ENCODE data around the gene MAP1A. TPM values are rescaled to one million over a fixed set of nuclear protein-coding genes. Genes with fewer than 3 reads are reported as not detected.
A peak's percentile ranks its signal among the peaks of the same experiment; 100 is the strongest.

MAP1A gene
- 10 to 100 TPM in 3 of 4 donors, 1 to 10 TPM in 1; 5.9 to 27.6 (median 12.8) TPM for total RNA-seq

DNA sequence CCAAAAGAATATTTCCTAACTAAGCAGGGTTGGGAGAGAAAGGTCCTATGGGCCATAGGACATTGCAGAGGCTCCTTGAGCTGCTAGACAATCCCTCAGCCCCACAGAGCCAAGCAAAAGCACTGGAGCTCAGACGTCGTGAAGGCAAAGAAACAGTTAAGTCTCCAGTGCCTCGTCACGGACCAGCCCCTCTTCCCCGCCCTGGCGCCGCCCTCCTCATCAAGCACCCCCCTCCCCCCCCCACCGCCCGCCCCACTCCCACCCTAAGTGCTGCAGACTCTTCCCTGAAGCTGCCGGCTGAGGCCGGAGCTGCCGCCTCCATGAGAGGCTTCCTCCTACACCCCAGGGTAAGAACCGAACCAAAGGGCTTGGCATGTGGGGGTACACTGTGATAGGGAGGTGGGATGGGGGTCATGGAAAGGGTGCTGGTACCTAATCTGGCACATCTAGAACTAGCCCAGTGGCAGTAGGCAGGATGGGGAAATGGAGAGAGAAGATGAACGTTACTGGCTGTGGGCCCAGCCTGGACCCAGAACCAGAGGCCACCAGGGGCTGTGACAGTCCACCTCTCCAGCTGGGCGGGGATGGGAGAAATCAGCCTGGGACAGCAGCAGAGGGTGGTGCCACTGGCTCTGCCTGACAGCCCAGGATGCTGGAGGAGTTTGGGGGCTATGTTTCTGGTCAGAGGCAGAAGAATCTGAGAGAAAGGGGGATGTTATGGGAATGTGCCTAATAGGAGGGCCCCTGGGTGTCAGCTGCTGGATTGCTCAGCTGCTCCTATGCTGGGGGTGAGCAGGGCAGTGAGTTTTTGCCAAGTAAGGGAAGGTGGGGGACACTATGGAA is at the start of gene MAP1A:
Gene MAP1A, plus strand, starts transcription at position 255 of the 843 bp plus-strand sequence. CDS start 3,866 bp downstream, outside the sequence.
- Histone ChIP-seq H3K27me3 (no peaks in the 10 kb centered on the region), H3K4me1 (peaks cover 5 to 6% of the 10 kb centered on the region in 2 donors), H3K27ac (peak within 1 kb of the TSS; percentile 75 to 81), H3K9me3 (no peaks in the 10 kb centered on the region), H3K36me3 (no peaks in the 10 kb centered on the region), H3K4me3 (peak within 1 kb of the TSS; percentile 38 to 44)
- intact Hi-C loops (cut with DNase I; ENCODE audit: low total_unique reads), result no loop called here
- TF ChIP-seq, protein P1, sequence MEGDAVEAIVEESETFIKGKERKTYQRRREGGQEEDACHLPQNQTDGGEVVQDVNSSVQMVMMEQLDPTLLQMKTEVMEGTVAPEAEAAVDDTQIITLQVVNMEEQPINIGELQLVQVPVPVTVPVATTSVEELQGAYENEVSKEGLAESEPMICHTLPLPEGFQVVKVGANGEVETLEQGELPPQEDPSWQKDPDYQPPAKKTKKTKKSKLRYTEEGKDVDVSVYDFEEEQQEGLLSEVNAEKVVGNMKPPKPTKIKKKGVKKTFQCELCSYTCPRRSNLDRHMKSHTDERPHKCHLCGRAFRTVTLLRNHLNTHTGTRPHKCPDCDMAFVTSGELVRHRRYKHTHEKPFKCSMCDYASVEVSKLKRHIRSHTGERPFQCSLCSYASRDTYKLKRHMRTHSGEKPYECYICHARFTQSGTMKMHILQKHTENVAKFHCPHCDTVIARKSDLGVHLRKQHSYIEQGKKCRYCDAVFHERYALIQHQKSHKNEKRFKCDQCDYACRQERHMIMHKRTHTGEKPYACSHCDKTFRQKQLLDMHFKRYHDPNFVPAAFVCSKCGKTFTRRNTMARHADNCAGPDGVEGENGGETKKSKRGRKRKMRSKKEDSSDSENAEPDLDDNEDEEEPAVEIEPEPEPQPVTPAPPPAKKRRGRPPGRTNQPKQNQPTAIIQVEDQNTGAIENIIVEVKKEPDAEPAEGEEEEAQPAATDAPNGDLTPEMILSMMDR (IDR thresholded peaks at IDR 0.05), result no peak
- TF ChIP-seq POLR2A (IDR thresholded peaks at IDR 0.05), result no peak
- DNase-seq, result peak; percentile 53 to 68

DNA sequence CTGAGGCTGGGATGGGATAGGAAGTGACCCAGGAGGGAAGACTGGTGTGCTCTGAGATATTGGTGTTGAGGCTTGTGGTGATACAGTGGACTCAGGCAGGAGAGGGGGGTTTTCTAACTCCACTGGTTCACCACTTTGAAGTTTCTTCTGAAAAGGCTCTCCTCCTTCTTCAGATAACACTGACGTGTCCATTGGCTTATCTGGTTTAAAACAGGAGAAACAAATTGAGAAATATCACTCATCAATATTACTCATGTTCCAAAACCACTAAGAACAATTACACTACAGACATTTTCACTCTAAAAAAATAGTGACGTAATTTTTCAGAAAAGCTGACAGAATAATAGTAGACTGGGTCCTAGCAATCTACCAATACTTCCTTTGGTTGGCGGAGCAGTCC is 47.5 kb upstream of the MAP1A start:
- H3K9me3 ChIP-seq, result no peaks in the 10 kb centered on the region
- no peak for DNase-seq
- no peaks in the 10 kb centered on the region for H3K36me3 ChIP-seq
- TF ChIP-seq, protein P1 (IDR thresholded peaks at IDR 0.05), result no peak
- TF ChIP-seq POLR2A (IDR thresholded peaks at IDR 0.05), result no peak
- intact Hi-C loops (cut with DNase I; ENCODE audit: low total_unique reads), result no loop called here
- no peaks in the 10 kb centered on the region for H3K27me3 ChIP-seq
- H3K4me1 ChIP-seq, result no peaks in the 10 kb centered on the region
- no peak overlapping the region for H3K27ac ChIP-seq
- H3K4me3 ChIP-seq, result no peak overlapping the region

DNA sequence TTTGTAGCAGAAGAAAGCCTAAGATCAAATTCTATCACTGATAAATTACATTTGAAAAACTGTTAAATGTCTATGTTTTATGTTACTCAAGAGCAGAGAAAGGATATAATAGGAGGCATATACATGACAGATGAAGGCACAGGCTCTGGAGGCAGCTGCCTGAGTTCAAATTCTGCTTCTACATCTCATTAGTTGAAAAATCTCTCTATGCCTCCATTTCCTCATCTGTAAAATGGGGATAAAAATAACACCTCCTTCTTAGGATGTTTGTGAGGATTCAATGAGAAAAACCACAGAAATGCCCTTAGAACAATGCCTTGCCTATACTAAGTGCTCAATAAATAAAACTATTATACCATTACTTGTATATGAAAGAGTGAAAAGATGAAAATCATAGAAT is 45.4 kb upstream of the MAP1A start:
- Histone ChIP-seq H3K4me1 (no peaks in the 10 kb centered on the region), H3K27me3 (no peaks in the 10 kb centered on the region), H3K4me3 (no peak overlapping the region), H3K9me3 (no peaks in the 10 kb centered on the region), H3K36me3 (no peaks in the 10 kb centered on the region), H3K27ac (no peak overlapping the region)
- intact Hi-C loops (cut with DNase I; ENCODE audit: low total_unique reads), result no loop called here
- TF ChIP-seq, protein P1 (IDR thresholded peaks at IDR 0.05), result no peak
- no peak for TF ChIP-seq POLR2A (IDR thresholded peaks at IDR 0.05)
- DNase-seq, result no peak

DNA sequence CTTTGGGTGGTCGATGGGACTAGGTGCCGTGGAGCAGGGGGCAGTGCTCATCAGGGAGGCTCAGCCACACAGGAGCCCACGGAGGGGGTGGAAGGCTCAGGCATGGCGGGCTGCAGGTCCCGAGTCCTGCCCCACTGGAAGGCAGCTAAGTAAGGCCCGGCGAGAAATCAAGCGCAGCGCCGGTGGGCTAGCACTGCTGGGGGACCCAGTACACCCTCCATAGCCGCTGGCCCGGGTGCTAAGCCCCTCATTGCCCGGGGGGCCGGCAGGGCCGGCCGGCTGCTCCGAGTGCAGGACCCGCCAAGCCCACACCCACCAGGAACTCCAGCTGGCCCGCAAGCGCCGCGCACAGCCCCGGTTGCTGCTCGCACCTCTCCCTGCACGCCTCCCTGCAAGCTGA is 43.5 kb upstream of the MAP1A start:
- DNase-seq, result no peak

More for the DNA sequence above, 43.5 kb upstream of the MAP1A start:
- Histone ChIP-seq H3K27me3 (no peaks in the 10 kb centered on the region), H3K4me1 (no peaks in the 10 kb centered on the region), H3K27ac (no peak overlapping the region), H3K36me3 (no peaks in the 10 kb centered on the region), H3K9me3 (no peaks in the 10 kb centered on the region), H3K4me3 (no peak overlapping the region)
- TF ChIP-seq POLR2A (IDR thresholded peaks at IDR 0.05), result no peak
- TF ChIP-seq, protein P1 (IDR thresholded peaks at IDR 0.05), result no peak
- intact Hi-C loops (cut with DNase I; ENCODE audit: low total_unique reads), result no loop called here
